Effector memory CD8-positive, alpha-beta T cell (primary cell): ENCODE data around the gene CHMP3.

Experiments used
- ATAC-seq: fragments of 150-1000 bp; cut with Tn5 transposase; replicated peaks from 2 replicates; pipeline ENCODE4 v1.10.0; 2021; ENCODE audit warnings: mild to moderate bottlenecking, moderate library complexity
- DNase-seq, 3 experiments: peaks; one replicate each; pipeline ENCODE4 v3.0.0; 2021
- H3K27ac Mint-ChIP-seq, 2 donors: one replicate each; pipeline ENCODE4 v1.8.0; 2022; ENCODE audit warnings: mild to moderate bottlenecking in 2 of 2, mixed read lengths in 2 of 2, moderate library complexity in 2 of 2
- H3K27me3 Mint-ChIP-seq, 2 donors: one replicate each; pipeline ENCODE4 v1.8.0; 2022; ENCODE audit warnings: mixed read lengths in 2 of 2
- H3K36me3 Mint-ChIP-seq: one replicate; pipeline ENCODE4 v1.8.0; 2022; ENCODE audit warnings: mild to moderate bottlenecking, moderate library complexity, mixed read lengths; ENCODE audit not compliant: insufficient read depth
- H3K4me1 Mint-ChIP-seq, 2 donors: one replicate each; pipeline ENCODE4 v1.8.0; 2022; ENCODE audit warnings: low read depth in 2 of 2, mixed read lengths in 2 of 2
- H3K4me3 Mint-ChIP-seq, 2 donors: one replicate each; pipeline ENCODE4 v1.8.0; 2022; ENCODE audit warnings: mild to moderate bottlenecking in 2 of 2, mixed read lengths in 2 of 2, moderate library complexity in 2 of 2
- H3K9me3 Mint-ChIP-seq, 2 donors: one replicate each; pipeline ENCODE4 v1.8.0; 2022; ENCODE audit warnings: mixed read lengths in 2 of 2

CHMP3 gene

GRCh38 chr2:86488561-86489250 lies 74.5 kb downstream of the CHMP3 start:
- DNase-seq, result no peak
- no peaks in the 10 kb centered on the region for H3K27me3 Mint-ChIP-seq
- no peaks in the 10 kb centered on the region for H3K9me3 Mint-ChIP-seq
- ATAC-seq, result no peak
- peaks cover 0 to 9% of the 10 kb centered on the region in 2 donors for H3K4me1 Mint-ChIP-seq
- H3K36me3 Mint-ChIP-seq, result peaks cover 98% of the 10 kb centered on the region
- H3K4me3 Mint-ChIP-seq, result no peak overlapping the region
- H3K27ac Mint-ChIP-seq, result peak overlapping the region; percentile 5 to 80

- Mint-ChIP-seq H3K4me1 (peaks cover 0 to 10% of the 10 kb centered on the region in 2 donors), H3K27me3 (no peaks in the 10 kb centered on the region), H3K4me3 (no peak overlapping the region), H3K9me3 (no peaks in the 10 kb centered on the region), H3K27ac (peak overlapping the region in 1 of 2 donors; percentile 80), H3K36me3 (peaks cover 98% of the 10 kb centered on the region)
- DNase-seq (no peak), ATAC-seq (no peak)
Observed at GRCh38 chr2:86487062-86487461, 76.2 kb downstream of the CHMP3 start.

- Mint-ChIP-seq H3K36me3 (peaks cover 98% of the 10 kb centered on the region), H3K4me3 (no peak overlapping the region), H3K4me1 (peaks cover 0 to 7% of the 10 kb centered on the region in 2 donors), H3K9me3 (no peaks in the 10 kb centered on the region), H3K27ac (peak overlapping the region in 1 of 2 donors; percentile 15), H3K27me3 (no peaks in the 10 kb centered on the region)
- ATAC-seq, result no peak
- DNase-seq, result no peak
Observed at GRCh38 chr2:86485802-86486201, 77.4 kb downstream of the CHMP3 start.

- peak overlapping the region in 1 of 2 donors; percentile 68 for H3K27ac Mint-ChIP-seq
Observed at GRCh38 chr2:86485103-86485502, 78.1 kb downstream of the CHMP3 start.

GRCh38 chr2:86484385-86484784 lies 78.9 kb downstream of the CHMP3 start:
- ATAC-seq (no peak), DNase-seq (no peak)
- Mint-ChIP-seq H3K4me1 (peaks cover 0 to 7% of the 10 kb centered on the region in 2 donors), H3K27ac (peak overlapping the region in 1 of 2 donors; percentile 68), H3K9me3 (no peaks in the 10 kb centered on the region), H3K27me3 (no peaks in the 10 kb centered on the region), H3K4me3 (no peak overlapping the region), H3K36me3 (peaks cover 98% of the 10 kb centered on the region)

More at GRCh38 chr2:86485103-86485502, 78.1 kb downstream of the CHMP3 start:
- H3K27me3 Mint-ChIP-seq, result no peaks in the 10 kb centered on the region
- no peak overlapping the region for H3K4me3 Mint-ChIP-seq
- no peak for DNase-seq
- H3K36me3 Mint-ChIP-seq, result peaks cover 98% of the 10 kb centered on the region
- no peak for ATAC-seq
- peaks cover 0 to 7% of the 10 kb centered on the region in 2 donors for H3K4me1 Mint-ChIP-seq
- no peaks in the 10 kb centered on the region for H3K9me3 Mint-ChIP-seq

GRCh38 chr2:86482034-86482433 lies 81.2 kb downstream of the CHMP3 start:
- peaks cover 100% of the 10 kb centered on the region for H3K36me3 Mint-ChIP-seq
- no peak overlapping the region for H3K4me3 Mint-ChIP-seq
- peaks cover 0 to 11% of the 10 kb centered on the region in 2 donors for H3K4me1 Mint-ChIP-seq
- ATAC-seq (no peak), DNase-seq (no peak)
- no peaks in the 10 kb centered on the region for H3K9me3 Mint-ChIP-seq
- H3K27ac Mint-ChIP-seq, result peak overlapping the region; percentile 41 to 59
- no peaks in the 10 kb centered on the region for H3K27me3 Mint-ChIP-seq

- peaks cover 97% of the 10 kb centered on the region for H3K36me3 Mint-ChIP-seq
- H3K27me3 Mint-ChIP-seq, result no peaks in the 10 kb centered on the region
- DNase-seq (no peak), ATAC-seq (no peak)
- H3K4me1 Mint-ChIP-seq, result peaks cover 3 to 18% of the 10 kb centered on the region in 2 donors
- H3K27ac Mint-ChIP-seq, result peak overlapping the region; percentile 41 to 44
- no peaks in the 10 kb centered on the region for H3K9me3 Mint-ChIP-seq
- H3K4me3 Mint-ChIP-seq, result no peak overlapping the region
Observed at GRCh38 chr2:86480105-86480504, 83.1 kb downstream of the CHMP3 start.

GRCh38 chr2:86477349-86477748 lies 85.9 kb downstream of the CHMP3 start:
- no peak overlapping the region for H3K4me3 Mint-ChIP-seq
- no peaks in the 10 kb centered on the region for H3K9me3 Mint-ChIP-seq
- peaks cover 97% of the 10 kb centered on the region for H3K36me3 Mint-ChIP-seq
- H3K27me3 Mint-ChIP-seq, result no peaks in the 10 kb centered on the region
- ATAC-seq (no peak), DNase-seq (no peak)
- peaks cover 3 to 29% of the 10 kb centered on the region in 2 donors for H3K4me1 Mint-ChIP-seq
- peak overlapping the region; percentile 82 to 83 for H3K27ac Mint-ChIP-seq

- ATAC-seq, result no peak
- no peaks in the 10 kb centered on the region for H3K9me3 Mint-ChIP-seq
- H3K27ac Mint-ChIP-seq, result peak overlapping the region; percentile 82 to 83
- peaks cover 3 to 31% of the 10 kb centered on the region in 2 donors for H3K4me1 Mint-ChIP-seq
- H3K27me3 Mint-ChIP-seq, result no peaks in the 10 kb centered on the region
- H3K4me3 Mint-ChIP-seq, result no peak overlapping the region
- DNase-seq, result no peak
- H3K36me3 Mint-ChIP-seq, result peaks cover 97% of the 10 kb centered on the region
Observed at GRCh38 chr2:86476918-86477317, 86.3 kb downstream of the CHMP3 start.

GRCh38 chr2:86476092-86476491 lies 87.2 kb downstream of the CHMP3 start:
- ATAC-seq, result no peak
- H3K36me3 Mint-ChIP-seq, result peaks cover 93% of the 10 kb centered on the region
- no peaks in the 10 kb centered on the region for H3K27me3 Mint-ChIP-seq
- DNase-seq, result no peak
- H3K4me1 Mint-ChIP-seq, result peaks cover 5 to 36% of the 10 kb centered on the region in 2 donors
- H3K4me3 Mint-ChIP-seq, result no peak overlapping the region
- peak overlapping the region; percentile 41 to 82 for H3K27ac Mint-ChIP-seq
- no peaks in the 10 kb centered on the region for H3K9me3 Mint-ChIP-seq

GRCh38 chr2:86471637-86472036 lies 91.6 kb downstream of the CHMP3 start:
- H3K27ac Mint-ChIP-seq, result no peak overlapping the region

GRCh38 chr2:86470890-86471289 lies 92.4 kb downstream of the CHMP3 start:
- no peak for DNase-seq
- no peak overlapping the region for H3K27ac Mint-ChIP-seq
- H3K27me3 Mint-ChIP-seq, result no peaks in the 10 kb centered on the region
- no peaks in the 10 kb centered on the region for H3K9me3 Mint-ChIP-seq
- no peak for ATAC-seq
- H3K36me3 Mint-ChIP-seq, result peaks cover 91% of the 10 kb centered on the region
- no peak overlapping the region for H3K4me3 Mint-ChIP-seq
- H3K4me1 Mint-ChIP-seq, result peaks cover 9 to 46% of the 10 kb centered on the region in 2 donors

More at GRCh38 chr2:86471637-86472036, 91.6 kb downstream of the CHMP3 start:
- Mint-ChIP-seq H3K4me1 (peaks cover 12 to 50% of the 10 kb centered on the region in 2 donors), H3K9me3 (no peaks in the 10 kb centered on the region), H3K27me3 (no peaks in the 10 kb centered on the region), H3K4me3 (no peak overlapping the region), H3K36me3 (peaks cover 89% of the 10 kb centered on the region)
- DNase-seq (no peak), ATAC-seq (no peak)

- Mint-ChIP-seq H3K27me3 (no peaks in the 10 kb centered on the region), H3K9me3 (no peaks in the 10 kb centered on the region), H3K4me3 (no peak overlapping the region), H3K27ac (peak overlapping the region; percentile 7 to 80), H3K4me1 (peaks cover 15 to 44% of the 10 kb centered on the region in 2 donors), H3K36me3 (peaks cover 91% of the 10 kb centered on the region)
- no peak for ATAC-seq
- no peak for DNase-seq
Observed at GRCh38 chr2:86468162-86469033, 94.8 kb downstream of the CHMP3 start.
